WERI-Rb-1 (cell line): Measurements from ENCODE around the gene KLHDC10.
A peak's percentile ranks its signal among the peaks of the same experiment; 100 is the strongest.
"Not testable (repeated sequence)": the region's sequence is repeated elsewhere in the genome, so short reads cannot be mapped to it uniquely, and the experiment has no call there.

Experiments used
- DNase-seq: peaks from one replicate; pipeline ENCODE4 v3.0.0-alpha.2; 2020
- H3K27ac ChIP-seq: fragments of 250-450 bp; sonication (Bioruptor Pico); 2 replicates; pipeline ENCODE4 v1.5.1; 2020; ENCODE audit warnings: mild to moderate bottlenecking, moderate library complexity
- H3K27me3 ChIP-seq: fragments of 250-450 bp; sonication (Bioruptor Pico); 2 replicates; pipeline ENCODE4 v1.5.1; 2021; ENCODE audit warnings: mild to moderate bottlenecking, low read depth, moderate library complexity; ENCODE audit not compliant: insufficient read depth, severe bottlenecking
- H3K36me3 ChIP-seq: fragments of 250-450 bp; sonication (Bioruptor Pico); 2 replicates; pipeline ENCODE4 v1.5.1; 2020; ENCODE audit warnings: mild to moderate bottlenecking, moderate library complexity
- H3K4me3 ChIP-seq: 2 replicates; pipeline ENCODE4 v1.5.1; 2011; ENCODE audit warnings: low read depth, mild to moderate bottlenecking, control low read depth, low read length
- H3K9me3 ChIP-seq: fragments of 250-450 bp; sonication (Bioruptor Pico); 2 replicates; pipeline ENCODE4 v1.5.1; 2021; ENCODE audit warnings: mild to moderate bottlenecking, moderate library complexity; ENCODE audit not compliant: severe bottlenecking
- CTCF ChIP-seq: IDR thresholded peaks from 2 replicates; pipeline ENCODE4 v1.5.1; 2011; ENCODE audit warnings: low read depth, mild to moderate bottlenecking, control low read depth, inconsistent platforms, low read length

KLHDC10 gene

GRCh38 chr7:130071701-130072622 is 1.6 kb downstream of the KLHDC10 start:
- Histone ChIP-seq H3K4me3 (no peak overlapping the region), H3K27ac (no peak overlapping the region), H3K27me3 (no peaks in the 10 kb centered on the region), H3K9me3 (no peaks in the 10 kb centered on the region), H3K36me3 (no peaks in the 10 kb centered on the region)
- TF ChIP-seq CTCF: peak; percentile 82
- peak; percentile 61 for DNase-seq

DNA sequence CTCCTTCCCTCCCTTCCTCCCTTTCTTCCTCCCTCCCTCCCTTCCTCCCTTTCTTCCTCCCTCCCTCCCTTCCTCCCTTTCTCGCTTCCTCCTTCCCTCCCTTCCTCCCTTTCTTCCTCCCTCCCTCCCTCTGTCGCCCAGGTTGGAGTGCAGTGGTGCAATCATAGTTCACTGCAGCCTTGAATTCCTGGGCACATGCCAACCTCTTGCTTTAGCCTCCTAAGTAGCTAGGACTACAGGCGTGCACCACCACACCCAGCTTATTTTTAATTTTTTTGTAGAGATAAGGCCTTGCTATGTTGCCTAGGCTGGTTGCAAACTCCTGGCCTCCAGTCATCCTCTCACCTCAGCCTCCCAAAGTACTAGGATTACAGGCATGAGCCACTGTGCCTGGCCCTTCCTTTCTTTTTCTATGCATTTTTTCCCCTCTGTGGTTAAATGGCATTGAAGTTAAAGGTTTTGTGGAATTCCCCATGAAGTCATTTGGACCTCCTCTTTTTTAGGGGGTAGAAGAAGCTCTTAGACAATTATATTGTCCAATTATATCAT is 9.6 kb downstream of the KLHDC10 start:
- no peak for DNase-seq
- Histone ChIP-seq H3K36me3 (peaks cover 6% of the 10 kb centered on the region), H3K4me3 (no peak overlapping the region), H3K27me3 (no peaks in the 10 kb centered on the region), H3K27ac (no peak overlapping the region), H3K9me3 (no peaks in the 10 kb centered on the region)
- no peak for TF ChIP-seq CTCF

- DNase-seq, H3K4me3 ChIP-seq, H3K27me3 ChIP-seq, H3K9me3 ChIP-seq, H3K27ac ChIP-seq, H3K36me3 ChIP-seq: not testable (repeated sequence)
Observed at GRCh38 chr7:130083497-130083896, 13.2 kb downstream of the KLHDC10 start.

DNA sequence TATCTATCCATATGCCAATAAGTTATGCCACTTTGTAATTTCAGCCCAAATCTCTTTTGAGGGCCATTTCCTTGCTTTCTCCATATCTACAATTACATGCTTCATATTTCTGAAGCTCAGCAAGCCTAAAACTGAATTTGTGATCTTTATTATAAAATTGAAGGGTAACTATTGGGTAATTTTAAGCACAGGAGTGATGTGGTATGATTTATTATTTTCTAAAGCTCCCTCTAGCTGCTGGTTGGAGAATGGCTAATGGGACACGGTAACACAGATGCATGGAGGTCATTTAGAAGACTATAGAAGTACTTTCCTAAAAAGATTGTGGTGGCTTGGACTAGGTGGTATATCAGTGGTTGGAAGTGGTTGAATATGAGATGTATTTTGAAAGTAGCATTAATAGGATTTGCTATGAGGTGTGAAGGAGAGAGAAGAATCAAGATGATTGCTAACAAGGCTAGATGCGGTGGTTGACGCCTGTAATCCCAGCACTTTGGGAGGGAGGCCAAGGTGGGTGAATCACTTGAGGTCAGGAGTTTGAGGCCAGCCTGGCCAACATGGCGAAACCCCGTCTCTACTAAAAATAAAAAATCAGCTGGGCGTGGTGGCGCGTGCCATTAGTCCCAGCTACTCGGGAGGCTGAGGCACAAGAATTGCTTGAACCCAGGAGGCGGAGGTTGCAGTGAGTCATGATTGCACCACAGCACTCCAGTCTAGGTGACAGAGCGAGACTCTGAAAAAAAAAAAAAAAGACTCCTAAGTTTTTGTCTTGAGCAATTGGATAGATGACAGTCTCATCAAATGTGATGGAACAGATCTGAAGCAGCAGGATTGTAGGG is 13.9 kb downstream of the KLHDC10 start:
- Histone ChIP-seq H3K27ac (no peak overlapping the region), H3K27me3 (no peaks in the 10 kb centered on the region), H3K4me3 (no peak overlapping the region), H3K9me3 (no peaks in the 10 kb centered on the region), H3K36me3 (peaks cover 3% of the 10 kb centered on the region; the same call in 1 of the 2 replicates)
- DNase-seq: no peak
- peak; percentile 27; the same call in 1 of the 2 replicates for TF ChIP-seq CTCF

GRCh38 chr7:130085235-130085634 is 14.9 kb downstream of the KLHDC10 start:
- H3K9me3 ChIP-seq, H3K36me3 ChIP-seq, DNase-seq, H3K4me3 ChIP-seq, H3K27ac ChIP-seq, H3K27me3 ChIP-seq: not testable (repeated sequence)

GRCh38 chr7:130086938-130087337 is 16.6 kb downstream of the KLHDC10 start:
- no peak for DNase-seq
- H3K27me3 ChIP-seq: no peaks in the 10 kb centered on the region
- H3K9me3 ChIP-seq: no peaks in the 10 kb centered on the region
- no peak overlapping the region for H3K4me3 ChIP-seq
- H3K36me3 ChIP-seq: peaks cover 3% of the 10 kb centered on the region; the same call in 1 of the 2 replicates
- H3K27ac ChIP-seq: no peak overlapping the region
- no peak for TF ChIP-seq CTCF
